Activated CD4-positive, alpha-beta T cell treated with anti-CD3 and anti-CD28 coated beads, Interleukin-2, amount 10 ng/mL, durations not matched to agents 7 days and 5 days (primary cell): Measurements from ENCODE around the gene ARMH1. TPM values are rescaled to one million over a fixed set of nuclear protein-coding genes. Genes with fewer than 3 reads are reported as not detected.
"Not testable (repeated sequence)": the region's sequence is repeated elsewhere in the genome, so short reads cannot be mapped to it uniquely, and the experiment has no call there.

ENCODE experiments used
- CTCF ChIA-PET: fragments of 350-600 bp; sonication (Branson Sonifier 250); formaldehyde crosslinking; loops from one replicate; lab custom pipeline; 2021; ENCODE audit warnings: antibody characterized with exemption; lab: Charles Lee
- POLR2A ChIA-PET: fragments of 350-600 bp; sonication (Branson Sonifier 250); formaldehyde crosslinking; loops from one replicate; lab custom pipeline; 2021; ENCODE audit warnings: antibody characterized with exemption; lab: Charles Lee
- DNase-seq: peaks from one replicate; pipeline ENCODE4 v3.0.0-alpha.2; 2020
- H3K27ac Mint-ChIP-seq: one replicate; pipeline ENCODE4 v1.8.0; 2021; ENCODE audit warnings: mild to moderate bottlenecking, moderate library complexity, mixed read lengths
- H3K27me3 Mint-ChIP-seq: one replicate; pipeline ENCODE4 v1.8.0; 2021; ENCODE audit warnings: mixed read lengths
- H3K36me3 Mint-ChIP-seq: one replicate; pipeline ENCODE4 v1.8.0; 2021; ENCODE audit warnings: low read depth, mixed read lengths
- H3K4me1 Mint-ChIP-seq: one replicate; pipeline ENCODE4 v1.8.0; 2021; ENCODE audit warnings: mixed read lengths
- H3K4me3 Mint-ChIP-seq: one replicate; pipeline ENCODE4 v1.8.0; 2021; ENCODE audit warnings: mild to moderate bottlenecking, moderate library complexity, mixed read lengths
- H3K9me3 Mint-ChIP-seq: one replicate; pipeline ENCODE4 v1.8.0; 2021; ENCODE audit warnings: mixed read lengths
- total RNA-seq, 2 experiments: library from RNA; stranded (reverse); gene quantifications; one replicate each; pipeline ENCODE4 v1.2.3, GENCODE V29; 2021

Gene ARMH1
- total RNA-seq, 2 experiments from 2014 or later, result 47.4 to 50.7 TPM

GRCh38 chr1:44661781-44662682 lies 12.5 kb upstream of the ARMH1 start:
- Mint-ChIP-seq H3K27ac (no peak overlapping the region), H3K36me3 (no peaks in the 10 kb centered on the region), H3K4me3 (no peak overlapping the region), H3K27me3 (no peaks in the 10 kb centered on the region), H3K9me3 (no peaks in the 10 kb centered on the region), H3K4me1 (peaks cover 12% of the 10 kb centered on the region)
- CTCF ChIA-PET, result interaction anchor here (0.6 to 3.4 kb wide), 5 partner anchors 10 to 25 kb away, joined by 3 to 22 read pairs (median 3); partner anchors contain the start of genes ARMH1 and TMEM53
- DNase-seq, result no peak
- POLR2A ChIA-PET, result no interaction called here

- CTCF ChIA-PET, result interaction anchor here (0.6 to 3.4 kb wide), 3 partner anchors 11 to 24 kb away, joined by 3 to 22 read pairs (median 4); no protein-coding TSS in a partner anchor
- Mint-ChIP-seq H3K36me3 (no peaks in the 10 kb centered on the region), H3K4me3 (no peak overlapping the region), H3K27ac (no peak overlapping the region), H3K27me3 (no peaks in the 10 kb centered on the region), H3K4me1 (peaks cover 12% of the 10 kb centered on the region), H3K9me3 (no peaks in the 10 kb centered on the region)
- DNase-seq, result no peak
- POLR2A ChIA-PET, result no interaction called here
These were observed 11.9 kb upstream of the ARMH1 start for GRCh38 chr1:44662683-44663030.

GRCh38 chr1:44663417-44663816 lies 11.1 kb upstream of the ARMH1 start:
- Mint-ChIP-seq H3K4me3 (no peak overlapping the region), H3K9me3 (no peaks in the 10 kb centered on the region), H3K27me3 (no peaks in the 10 kb centered on the region), H3K27ac (no peak overlapping the region), H3K4me1 (peaks cover 12% of the 10 kb centered on the region), H3K36me3 (no peaks in the 10 kb centered on the region)
- DNase-seq, result no peak
- CTCF ChIA-PET, result interaction anchor here (3.4 kb wide), 1 partner anchor 12 kb away, joined by 22 read pairs; no protein-coding TSS in a partner anchor
- POLR2A ChIA-PET, result no interaction called here

- DNase-seq, result no peak
- no peaks in the 10 kb centered on the region for H3K9me3 Mint-ChIP-seq
- no peak overlapping the region for H3K4me3 Mint-ChIP-seq
- ChIA-PET CTCF (interaction anchor here (0.6 to 3.4 kb wide), 3 partner anchors 13 to 1710 kb away, joined by 3 to 22 read pairs (median 3); no protein-coding TSS in a partner anchor), POLR2A (no interaction called here)
- no peaks in the 10 kb centered on the region for H3K27me3 Mint-ChIP-seq
- peak overlapping the region; percentile 43 for H3K27ac Mint-ChIP-seq
- H3K4me1 Mint-ChIP-seq, result peaks cover 12% of the 10 kb centered on the region
- H3K36me3 Mint-ChIP-seq, result no peaks in the 10 kb centered on the region
These were observed 9.7 kb upstream of the ARMH1 start for GRCh38 chr1:44664730-44665370.

GRCh38 chr1:44666719-44667118 lies 7.8 kb upstream of the ARMH1 start:
- H3K27me3 Mint-ChIP-seq, H3K27ac Mint-ChIP-seq, H3K36me3 Mint-ChIP-seq, DNase-seq, CTCF ChIA-PET, POLR2A ChIA-PET, H3K9me3 Mint-ChIP-seq, H3K4me3 Mint-ChIP-seq: not testable (repeated sequence)
- peaks cover 15% of the 10 kb centered on the region for H3K4me1 Mint-ChIP-seq

- Mint-ChIP-seq H3K27ac (peak overlapping the region; percentile 76), H3K27me3 (no peaks in the 10 kb centered on the region), H3K36me3 (no peaks in the 10 kb centered on the region), H3K4me1 (peaks cover 32% of the 10 kb centered on the region), H3K9me3 (no peaks in the 10 kb centered on the region), H3K4me3 (no peak overlapping the region)
- POLR2A ChIA-PET, result no interaction called here
- no peak for DNase-seq
- CTCF ChIA-PET, result no interaction called here
These were observed 3.5 kb upstream of the ARMH1 start for GRCh38 chr1:44670751-44671640.

- CTCF ChIA-PET, result interaction anchor here (0.6 to 1.8 kb wide), 4 partner anchors 12 to 1324 kb away, joined by 3 to 9 read pairs (median 3); no protein-coding TSS in a partner anchor
- H3K36me3 Mint-ChIP-seq, result no peaks in the 10 kb centered on the region
- H3K27ac Mint-ChIP-seq, result no peak overlapping the region
- no peaks in the 10 kb centered on the region for H3K27me3 Mint-ChIP-seq
- POLR2A ChIA-PET, result no interaction called here
- H3K4me3 Mint-ChIP-seq, result no peak overlapping the region
- H3K4me1 Mint-ChIP-seq, result peaks cover 32% of the 10 kb centered on the region
- DNase-seq, result no peak
- H3K9me3 Mint-ChIP-seq, result no peaks in the 10 kb centered on the region
These were observed 2.1 kb upstream of the ARMH1 start for GRCh38 chr1:44672254-44672955.

GRCh38 chr1:44672961-44673674 lies 1.4 kb upstream of the ARMH1 start:
- H3K27me3 Mint-ChIP-seq, result no peaks in the 10 kb centered on the region
- no peaks in the 10 kb centered on the region for H3K9me3 Mint-ChIP-seq
- no peak for DNase-seq
- no peaks in the 10 kb centered on the region for H3K36me3 Mint-ChIP-seq
- ChIA-PET POLR2A (interaction anchor here (1.4 to 1.5 kb wide), 2 partner anchors 42 to 49 kb away, joined by 5 to 17 read pairs; no protein-coding TSS in a partner anchor), CTCF (interaction anchor here (1.6 to 3.3 kb wide), 3 partner anchors 11 to 20 kb away, joined by 3 to 17 read pairs (median 9); no protein-coding TSS in a partner anchor)
- H3K27ac Mint-ChIP-seq, result no peak overlapping the region
- H3K4me1 Mint-ChIP-seq, result peaks cover 32% of the 10 kb centered on the region
- H3K4me3 Mint-ChIP-seq, result peak overlapping the region; percentile 83

GRCh38 chr1:44673675-44674112 lies 820 bp upstream of the ARMH1 start:
- ChIA-PET POLR2A (interaction anchor here (1.0 to 1.5 kb wide), 3 partner anchors 43 to 1023 kb away, joined by 3 to 17 read pairs (median 5); partner anchors contain the start of gene KDM4A), CTCF (interaction anchor here (1.1 to 3.3 kb wide), 6 partner anchors 11 to 102 kb away, joined by 3 to 17 read pairs (median 3); partner anchors contain the start of gene RPS8)
- no peak for DNase-seq
- no peaks in the 10 kb centered on the region for H3K27me3 Mint-ChIP-seq
- peak overlapping the region; percentile 83 for H3K4me3 Mint-ChIP-seq
- H3K4me1 Mint-ChIP-seq, result peaks cover 32% of the 10 kb centered on the region
- peak overlapping the region; percentile 82 for H3K27ac Mint-ChIP-seq
- no peaks in the 10 kb centered on the region for H3K9me3 Mint-ChIP-seq
- no peaks in the 10 kb centered on the region for H3K36me3 Mint-ChIP-seq

- ChIA-PET CTCF (interaction anchor here (0.6 to 3.3 kb wide), 5 partner anchors 13 to 592 kb away, joined by 3 to 17 read pairs (median 4); no protein-coding TSS in a partner anchor), POLR2A (no interaction called here)
- Mint-ChIP-seq H3K4me1 (peaks cover 32% of the 10 kb centered on the region), H3K4me3 (peak overlapping the region; percentile 83), H3K36me3 (no peaks in the 10 kb centered on the region), H3K27ac (peak overlapping the region; percentile 82), H3K27me3 (no peaks in the 10 kb centered on the region), H3K9me3 (no peaks in the 10 kb centered on the region)
- DNase-seq, result no peak
These were observed 672 bp downstream of the ARMH1 start for GRCh38 chr1:44675186-44675585.
